MM.1S (cell line): Measurements from ENCODE around the gene LAMA4.

Experiments used
- DNase-seq: peaks from one replicate; pipeline ENCODE4 v3.0.0-alpha.2; 2015
- H2AFZ ChIP-seq: fragments of 300-600 bp; sonication (generic); 2 replicates; pipeline ENCODE4 v1.6.0; 2016; ENCODE audit warnings: antibody characterized with exemption, low read length
- H3F3A ChIP-seq: fragments of 300-600 bp; sonication (generic); 2 replicates; pipeline ENCODE4 v1.6.1; 2016; ENCODE audit warnings: mild to moderate bottlenecking, antibody characterized with exemption, low read length, moderate library complexity, mixed read lengths; ENCODE audit not compliant: insufficient read depth
- H3K27ac ChIP-seq: fragments of 300-600 bp; sonication (generic); 2 replicates; pipeline ENCODE4 v1.5.1; 2016; ENCODE audit warnings: mild to moderate bottlenecking, low read length
- H3K27me3 ChIP-seq: fragments of 300-600 bp; sonication (generic); replicated peaks from 2 replicates; pipeline ENCODE4 v1.6.0; 2016; ENCODE audit warnings: low read length; ENCODE audit not compliant: insufficient read depth
- H3K36me3 ChIP-seq: fragments of 300-600 bp; sonication (generic); replicated peaks from 2 replicates; pipeline ENCODE4 v1.6.1; 2016; ENCODE audit warnings: mild to moderate bottlenecking, low read length, mixed read lengths; ENCODE audit not compliant: insufficient read depth
- H3K4me1 ChIP-seq: fragments of 300-600 bp; sonication (generic); 2 replicates; pipeline ENCODE4 v1.6.1; 2016; ENCODE audit warnings: low read length, mixed read lengths
- H3K4me2 ChIP-seq: fragments of 300-600 bp; sonication (generic); 2 replicates; pipeline ENCODE4 v1.6.0; 2016; ENCODE audit warnings: low read depth, low read length
- H3K4me3 ChIP-seq: fragments of 300-600 bp; sonication (generic); 2 replicates; pipeline ENCODE4 v1.5.1; 2016; ENCODE audit warnings: low read length, mixed read lengths
- H3K79me2 ChIP-seq: fragments of 300-600 bp; sonication (generic); 2 replicates; pipeline ENCODE4 v1.6.1; 2016; ENCODE audit warnings: mixed run types, low read length, mixed read lengths
- H3K9ac ChIP-seq: fragments of 300-600 bp; sonication (generic); 2 replicates; pipeline ENCODE4 v1.6.1; 2016; ENCODE audit warnings: low read length, mixed read lengths
- H3K9me2 ChIP-seq: fragments of 300-600 bp; sonication (generic); replicated peaks from 2 replicates; pipeline ENCODE4 v1.6.1; 2016; ENCODE audit warnings: mild to moderate bottlenecking, low read length, mixed read lengths; ENCODE audit not compliant: insufficient read depth
- H3K9me3 ChIP-seq: fragments of 300-600 bp; sonication (generic); replicated peaks from 2 replicates; pipeline ENCODE4 v1.6.1; 2016; ENCODE audit warnings: mild to moderate bottlenecking, low read length, mixed read lengths; ENCODE audit not compliant: insufficient read depth
- H4K20me1 ChIP-seq: fragments of 300-600 bp; sonication (generic); 2 replicates; pipeline ENCODE4 v1.6.1; 2016; ENCODE audit warnings: mild to moderate bottlenecking, low read length, moderate library complexity, mixed read lengths; ENCODE audit not compliant: insufficient read depth
- CTCF ChIP-seq: fragments of 300-600 bp; sonication (generic); IDR thresholded peaks from 2 replicates; pipeline ENCODE4 v1.5.1; 2016; ENCODE audit warnings: antibody characterized with exemption, low read length, mixed read lengths
- EZH2 ChIP-seq: fragments of 300-600 bp; sonication (generic); optimal IDR thresholded peaks from 2 replicates; pipeline ENCODE3; 2017; ENCODE audit warnings: low read depth, mild to moderate bottlenecking, antibody characterized with exemption, low read length, mixed read lengths
- EZH2phosphoT487 ChIP-seq: fragments of 300-600 bp; sonication (generic); IDR thresholded peaks from 2 replicates; pipeline ENCODE4 v1.6.1; 2018; ENCODE audit warnings: antibody characterized with exemption, low read length

Gene LAMA4

DNA sequence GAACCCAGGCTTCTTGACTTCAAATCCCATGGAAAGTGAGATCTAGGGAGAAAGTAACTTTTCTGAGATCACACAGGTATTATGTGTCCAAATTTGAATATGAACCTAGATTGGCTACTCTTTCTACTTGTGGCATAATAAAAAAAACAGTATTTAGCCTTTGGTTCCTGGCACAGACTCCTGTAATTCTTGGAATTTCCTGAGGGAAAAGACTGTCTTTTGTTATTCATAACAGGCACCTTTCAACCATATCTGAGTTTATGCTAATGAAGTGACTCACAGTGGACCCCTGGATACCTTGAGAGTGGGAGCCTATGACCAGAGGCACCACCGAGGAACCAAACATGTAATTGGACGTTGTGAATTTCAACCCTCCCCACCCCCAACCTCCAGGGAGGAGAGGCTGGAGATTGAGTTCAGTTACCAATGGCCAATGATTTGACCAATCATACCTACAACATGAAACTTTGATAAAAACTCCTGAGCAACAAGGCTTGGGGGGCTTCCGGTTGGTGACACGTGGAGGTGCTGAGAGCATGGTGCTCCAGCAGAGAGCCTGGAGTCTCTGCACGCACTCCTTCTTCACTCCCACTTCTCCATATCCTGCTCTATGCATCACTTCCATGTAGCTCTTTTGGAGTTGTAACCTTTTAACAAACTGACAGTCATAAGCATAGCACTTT lies 48.8 kb downstream of the LAMA4 start:
- H3K4me2 ChIP-seq: no peak overlapping the region
- DNase-seq: no peak
- TF ChIP-seq EZH2 (no peak), CTCF (no peak), EZH2phosphoT487 (no peak)
- H3K4me3 ChIP-seq: no peak overlapping the region
- H2AFZ ChIP-seq: no peak overlapping the region
- no peaks in the 10 kb centered on the region for H3K9me2 ChIP-seq
- no peaks in the 10 kb centered on the region for H3K27me3 ChIP-seq
- H4K20me1 ChIP-seq: no peaks in the 10 kb centered on the region
- H3K9me3 ChIP-seq: no peaks in the 10 kb centered on the region
- no peaks in the 10 kb centered on the region; the same call in 1 of the 2 replicates for H3F3A ChIP-seq
- H3K79me2 ChIP-seq: no peaks in the 10 kb centered on the region
- H3K9ac ChIP-seq: no peak overlapping the region
- no peak overlapping the region for H3K27ac ChIP-seq
- no peaks in the 10 kb centered on the region for H3K4me1 ChIP-seq
- H3K36me3 ChIP-seq: no peaks in the 10 kb centered on the region

DNA sequence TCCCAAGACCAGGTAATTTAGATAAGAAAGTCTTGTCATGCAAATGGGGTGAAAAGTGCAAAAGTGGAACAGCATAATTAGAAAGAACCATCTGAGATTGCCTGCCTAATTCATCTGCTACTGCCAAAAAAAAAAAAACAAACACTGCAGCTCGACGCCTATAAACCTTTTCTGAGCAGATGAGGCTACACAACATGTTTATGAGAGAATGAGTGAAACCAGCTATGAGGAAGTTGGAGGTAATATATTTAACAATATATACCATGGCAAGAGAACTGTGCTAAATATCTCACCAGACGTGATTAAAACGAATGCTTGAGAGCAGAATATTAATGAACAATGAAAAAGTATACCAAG lies 50.0 kb downstream of the LAMA4 start:
- H3K79me2 ChIP-seq: no peaks in the 10 kb centered on the region
- no peaks in the 10 kb centered on the region; the same call in 1 of the 2 replicates for H3F3A ChIP-seq
- H3K27me3 ChIP-seq: no peaks in the 10 kb centered on the region
- H3K9me3 ChIP-seq: no peaks in the 10 kb centered on the region
- no peaks in the 10 kb centered on the region for H4K20me1 ChIP-seq
- H3K36me3 ChIP-seq: no peaks in the 10 kb centered on the region
- no peak for TF ChIP-seq EZH2
- TF ChIP-seq CTCF: no peak
- no peak for TF ChIP-seq EZH2phosphoT487
- DNase-seq: no peak
- H3K4me1 ChIP-seq: no peaks in the 10 kb centered on the region
- H3K9me2 ChIP-seq: no peaks in the 10 kb centered on the region
- H3K4me2 ChIP-seq: peak overlapping the region; percentile 48; the same call in 1 of the 2 replicates
- peak overlapping the region; percentile 63; the same call in 1 of the 2 replicates for H3K27ac ChIP-seq
- H3K4me3 ChIP-seq: no peak overlapping the region
- no peak overlapping the region for H3K9ac ChIP-seq
- H2AFZ ChIP-seq: 0 out of 2 replicates have a peak overlapping the region, but pooled peaks have one; percentile 82

DNA sequence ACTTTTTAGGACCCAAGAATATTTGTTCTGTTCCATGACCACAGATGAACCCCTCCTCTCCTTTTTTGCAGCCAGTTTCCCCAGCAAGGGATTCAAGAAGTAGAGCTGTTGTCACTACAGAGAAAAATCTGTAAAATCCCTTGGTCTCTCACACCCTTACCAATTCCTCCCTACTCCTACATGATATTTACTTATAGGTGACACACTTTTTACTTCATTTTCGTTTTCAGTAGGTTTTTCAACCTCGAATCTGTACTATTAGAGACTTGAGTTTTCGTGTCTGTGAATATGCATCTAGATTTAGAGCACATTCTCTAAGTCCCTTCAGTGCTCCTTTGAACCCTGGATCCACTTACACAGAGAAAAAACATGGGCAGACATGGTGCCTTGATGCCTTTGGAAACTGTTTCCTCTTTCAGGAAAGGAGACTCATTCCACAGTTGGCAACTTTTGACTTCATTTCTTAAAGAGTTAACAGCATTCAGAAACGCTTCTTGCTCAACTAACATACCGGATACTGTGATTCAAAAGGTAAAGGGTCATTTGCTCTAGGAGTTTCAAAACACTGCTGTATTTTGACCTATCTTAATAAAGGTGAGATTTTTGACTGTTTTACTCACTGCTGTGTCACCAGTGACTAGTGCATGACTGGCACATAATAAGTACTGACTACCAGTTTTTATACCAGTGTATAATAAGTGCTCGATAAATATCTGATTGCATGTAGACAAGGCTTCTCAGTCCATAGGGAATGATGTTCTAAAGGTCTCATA lies 50.6 kb downstream of the LAMA4 start:
- Histone ChIP-seq H3K4me2 (peak overlapping the region; percentile 48), H3K4me1 (no peaks in the 10 kb centered on the region)

More for the DNA sequence above, 50.6 kb downstream of the LAMA4 start:
- H3K9me3 ChIP-seq: no peaks in the 10 kb centered on the region
- peak overlapping the region; percentile 63; the same call in 1 of the 2 replicates for H3K27ac ChIP-seq
- H4K20me1 ChIP-seq: no peaks in the 10 kb centered on the region
- H3K27me3 ChIP-seq: no peaks in the 10 kb centered on the region
- H3K9me2 ChIP-seq: no peaks in the 10 kb centered on the region
- H3K36me3 ChIP-seq: no peaks in the 10 kb centered on the region
- DNase-seq: peak; percentile 44
- no peak for TF ChIP-seq CTCF
- TF ChIP-seq EZH2: no peak
- no peak for TF ChIP-seq EZH2phosphoT487
- H2AFZ ChIP-seq: peak overlapping the region; percentile 82; the same call in 1 of the 2 replicates
- H3K79me2 ChIP-seq: no peaks in the 10 kb centered on the region
- H3F3A ChIP-seq: no peaks in the 10 kb centered on the region; the same call in 1 of the 2 replicates
- H3K4me3 ChIP-seq: peak overlapping the region; percentile 42; the same call in 1 of the 2 replicates
- peak overlapping the region; percentile 14; the same call in 1 of the 2 replicates for H3K9ac ChIP-seq
